GM12878 (cell line): ENCODE results near the gene ROR2. TPM values are rescaled to one million over a fixed set of nuclear protein-coding genes. Genes with fewer than 3 reads are reported as not detected.

ENCODE experiments used
- ATAC-seq: fragments of 200-7000 bp; cut with Tn5 transposase; 3 replicates; pipeline ENCODE4 v1.9.1; 2020; ENCODE audit warnings: mild to moderate bottlenecking, moderate library complexity
- BruUV-seq: library from RNA; stranded (reverse); fragments of 400-500 nt; replicated peaks from 2 replicates; lab custom pipeline; 2021; lab: Mats Ljungman, UMichigan
- CTCF ChIA-PET: fragments of 300-600 bp; sonication (Branson Sonifier 250); formaldehyde crosslinking; extraction: SDS; loops from one replicate; lab custom pipeline; 2021; ENCODE audit warnings: inconsistent platforms; lab: Yijun Ruan, JAX
- POLR2A ChIA-PET: fragments of 350-600 bp; formaldehyde crosslinking; extraction: SDS; loops from one replicate; lab custom pipeline; 2021; ENCODE audit warnings: inconsistent platforms; lab: Charles Lee
- RAD21 ChIA-PET: fragments of 300-600 bp; sonication (Branson Sonifier 250); formaldehyde crosslinking; loops from one replicate; lab custom pipeline; 2023; ENCODE audit warnings: antibody characterized with exemption; ENCODE audit not compliant: unreplicated experiment; lab: Charles Lee
- SMC1A ChIA-PET: fragments of 300-600 bp; sonication (Branson Sonifier 250); formaldehyde crosslinking; loops from one replicate; lab custom pipeline; 2023; ENCODE audit not compliant: unreplicated experiment, uncharacterized antibody; lab: Charles Lee
- DNase-seq: peaks from one replicate; pipeline ENCODE4 v3.0.0-alpha.2; 2011; ENCODE audit warnings: low read depth, low spot score
- FAIRE-seq: peaks from 3 replicates; lab custom pipeline; 2011; peaks lifted over from hg19 to GRCh38; lab: Jason Lieb, UNC
- H2AFZ ChIP-seq: 2 replicates; pipeline ENCODE4 v1.6.0; 2011; ENCODE audit warnings: low read depth, low read length, control low read depth; ENCODE audit not compliant: control insufficient read depth
- H3K27ac ChIP-seq: 2 replicates; pipeline ENCODE4 v1.5.1; 2011; ENCODE audit warnings: control low read depth; ENCODE audit not compliant: control insufficient read depth, insufficient read depth
- H3K27me3 ChIP-seq, 2 experiments: replicated peaks in 1 of 2; 2 replicates each; pipeline versions ENCODE4 v1.6.0 to v1.6.1; 2011; ENCODE audit warnings: low read length in 1 of 2; ENCODE audit not compliant: control insufficient read depth in 2 of 2, insufficient read depth in 2 of 2
- H3K36me3 ChIP-seq, 2 experiments: 2 replicates each; pipeline ENCODE4 v1.5.1; 2011; ENCODE audit warnings: low read length in 1 of 2; ENCODE audit not compliant: control insufficient read depth in 2 of 2, insufficient read depth in 2 of 2
- H3K4me1 ChIP-seq: 2 replicates; pipeline ENCODE4 v1.6.1; 2011; ENCODE audit warnings: mild to moderate bottlenecking, low read length, moderate library complexity, mixed read lengths; ENCODE audit not compliant: control insufficient read depth, insufficient read depth
- H3K4me2 ChIP-seq: 2 replicates; pipeline ENCODE4 v1.6.0; 2011; ENCODE audit warnings: control low read depth; ENCODE audit not compliant: control insufficient read depth, insufficient read depth
- H3K4me3 ChIP-seq: fragments of 200-600 bp; sonication (generic); 2 replicates; pipeline ENCODE4 v1.5.1; 2016
- H3K79me2 ChIP-seq: 2 replicates; pipeline ENCODE4 v1.6.0; 2011; ENCODE audit warnings: low read length; ENCODE audit not compliant: control insufficient read depth, insufficient read depth
- H3K9ac ChIP-seq: 2 replicates; pipeline ENCODE4 v1.8.0; 2011; ENCODE audit warnings: low read length, control low read depth, mixed read lengths; ENCODE audit not compliant: control insufficient read depth, insufficient read depth
- H3K9me3 ChIP-seq: replicated peaks from 3 replicates; pipeline ENCODE4 v1.5.1; 2011; ENCODE audit warnings: mild to moderate bottlenecking, low read length; ENCODE audit not compliant: control insufficient read depth, insufficient read depth
- H4K20me1 ChIP-seq: 2 replicates; pipeline ENCODE4 v1.6.0; 2011; ENCODE audit not compliant: control insufficient read depth, insufficient read depth
- CBX5 ChIP-seq: sonication (generic); IDR thresholded peaks from 2 replicates; pipeline ENCODE4 v1.6.1; 2016; ENCODE audit warnings: low read depth, moderate library complexity, mild to moderate bottlenecking, inconsistent platforms
- EED ChIP-seq: sonication (generic); IDR thresholded peaks from 2 replicates; pipeline ENCODE4 v1.6.1; 2016; ENCODE audit warnings: antibody characterized with exemption, low read depth
- IRF4 ChIP-seq: IDR thresholded peaks from 2 replicates; pipeline ENCODE4 v1.6.1; 2011; ENCODE audit warnings: low read depth, low read length
- JUNB ChIP-seq: IDR thresholded peaks from 2 replicates; pipeline ENCODE4 v1.6.1; 2016; ENCODE audit warnings: antibody characterized with exemption, mild to moderate bottlenecking
- RBBP5 ChIP-seq: fragments of 200-600 bp; sonication (generic); conservative IDR thresholded peaks from 2 replicates; pipeline ENCODE4 v1.6.1; 2016
- REST ChIP-seq: IDR thresholded peaks from 2 replicates; pipeline ENCODE4 v1.6.1; 2012; ENCODE audit warnings: mild to moderate bottlenecking, low read depth, low read length
- ZBTB40 ChIP-seq: fragments of 450-650 bp; IDR thresholded peaks from 2 replicates; pipeline ENCODE4 v1.6.1; 2016; ENCODE audit warnings: mild to moderate bottlenecking, moderate library complexity, borderline replicate concordance
- ZNF384 ChIP-seq: IDR thresholded peaks from 2 replicates; pipeline ENCODE4 v1.6.1; 2012; ENCODE audit warnings: low read depth, mild to moderate bottlenecking, low read length, improper control_type of control experiment, borderline replicate concordance
- WGBS: methylation state at CpG from one replicate; pipeline ENCODE4 v1.1.6; 2016; ENCODE audit warnings: low lambda C conversion rate; ENCODE audit not compliant: insufficient replicate concordance, insufficient coverage; ENCODE audit errors: missing lambda C conversion rate; 5-methylcytosine and 5-hydroxymethylcytosine counted together
- in situ Hi-C: fragments of 300-500 bp; cut with MboI; formaldehyde crosslinking; loops from 9 replicates; pipeline ENCODE4 v1.14.3; 2018; ENCODE audit warnings: mixed read lengths
- intact Hi-C: fragments of 100-400 bp; cut with micrococcal nuclease; formaldehyde crosslinking; loops from one replicate; pipeline ENCODE4 v1.14.2; 2022; ENCODE audit not compliant: unreplicated experiment
- polyA plus RNA-seq, 11 experiments: library from polyadenylated mRNA; depleted of rRNA in 4 of 11; unstranded in 6 of 11; stranded (reverse) in 5 of 11; fragments of >200 nt; fragmentation: Nextera tagmentation in 4 of 11; fragmentation: Illumina TruSeq in 1 of 11; extraction: Ambion mirVana in 4 of 11; extraction: Trizol in 1 of 11; gene quantifications; 1 replicate in 1 of 11; 2 replicates in 10 of 11; pipeline versions ENCODE4 v1.2.1 to v1.2.3, GENCODE V29; 2011 to 2016; ENCODE audit warnings: inconsistent platforms in 2 of 11, missing spikeins in 2 of 11, low read depth in 1 of 11
- total RNA-seq, 4 experiments: library from RNA; depleted of rRNA in 3 of 4; stranded (reverse); fragments of >200 nt in 3 of 4; fragmentation: Illumina TruSeq in 1 of 4; extraction: Trizol in 1 of 4; gene quantifications; 2 replicates each; pipeline versions ENCODE4 v1.2.1 to v1.2.3, GENCODE V29; 2013 to 2021

The ROR2 gene
- total and polyA plus RNA-seq, 10 of the 15 experiments (the other 5 are each of a cell fraction or from before 2014, with no cell fraction given), result 0.03 to 0.05 TPM; not detected in 8

- Histone ChIP-seq H3K4me2 (no peak overlapping the region), H3K36me3 (no peaks in the 10 kb centered on the region), H3K27ac (no peak overlapping the region), H3K4me1 (no peaks in the 10 kb centered on the region), H4K20me1 (no peaks in the 10 kb centered on the region), H3K27me3 (peaks cover 0 to 3% of the 10 kb centered on the region in 2 experiments; a peak in 2 of 4 replicates), H3K79me2 (no peaks in the 10 kb centered on the region), H2AFZ (no peak overlapping the region), H3K9me3 (no peaks in the 10 kb centered on the region), H3K4me3 (no peak overlapping the region), H3K9ac (no peak overlapping the region)
- in situ Hi-C loops, result no loop called here
- 54% methylated on average over 5 of the region's 5 CpGs for WGBS
- no peak for TF ChIP-seq ZNF384
- TF ChIP-seq REST, result no peak
- no peak for TF ChIP-seq ZBTB40
- no peak for TF ChIP-seq IRF4
- TF ChIP-seq RBBP5, result no peak
- TF ChIP-seq CBX5, result no peak
- no peak for TF ChIP-seq EED
- TF ChIP-seq JUNB, result no peak
- intact Hi-C loops, result no loop called here
- no peak for ATAC-seq
- DNase-seq, result no peak
- CTCF ChIA-PET, result no interaction called here
- FAIRE-seq, result no peak
- RAD21 ChIA-PET, result no interaction called here
- BruUV-seq, result no TSS peak
- POLR2A ChIA-PET, result no interaction called here
- SMC1A ChIA-PET, result no interaction called here
These were observed 213.7 kb downstream of the ROR2 start for GRCh38 chr9:91736311-91736710.
